Esophagus squamous epithelium (tissue), 5 donors: ENCODE data around the gene FCGR2B. TPM values are rescaled to one million over a fixed set of nuclear protein-coding genes. Genes with fewer than 3 reads are reported as not detected.
"Not testable (repeated sequence)": the region's sequence is repeated elsewhere in the genome, so short reads cannot be mapped to it uniquely, and the experiment has no call there.

Source experiments
- DNase-seq: peaks from one replicate; lab custom pipeline; 2025; lab: John Stamatoyannopoulos, UW
- H3K27ac ChIP-seq, 4 donors: fragments of 200-600 bp; sonication (generic); one replicate each; pipeline ENCODE4 v1.5.1; 2016 to 2019; ENCODE audit warnings: mild to moderate bottlenecking in 1 of 4
- H3K27me3 ChIP-seq, 4 donors: fragments of 200-600 bp; sonication (generic); 1 replicate in 3 of 4; 2 replicates in 1 of 4; pipeline versions ENCODE4 v1.5.1 to v1.6.0; 2017 to 2021; ENCODE audit warnings: antibody characterized with exemption in 1 of 4
- H3K36me3 ChIP-seq, 3 donors: fragments of 200-600 bp; sonication (generic); one replicate each; pipeline ENCODE4 v1.5.1; 2016 to 2019
- H3K4me1 ChIP-seq, 3 donors: fragments of 200-600 bp; sonication (generic); one replicate each; pipeline ENCODE4 v1.5.1; 2017 to 2019
- H3K4me3 ChIP-seq, 4 donors: fragments of 200-600 bp; sonication (generic); 1 replicate in 3 of 4; 2 replicates in 1 of 4; pipeline ENCODE4 v1.5.1; 2016 to 2019; ENCODE audit warnings: mild to moderate bottlenecking in 2 of 4, moderate library complexity in 1 of 4
- H3K9me3 ChIP-seq, 3 donors: fragments of 200-600 bp; sonication (generic); one replicate each; pipeline ENCODE4 v1.5.1; 2016 to 2019
- WGBS, 2 donors: methylation state at CpG; one replicate each; pipeline ENCODE4 v1.1.5; 2018; 5-methylcytosine and 5-hydroxymethylcytosine counted together
- intact Hi-C: fragments of 100-400 bp; cut with DNase I; formaldehyde crosslinking; loops from one replicate; pipeline ENCODE4 v1.15.0; 2022
- total RNA-seq, 4 donors: library from RNA; depleted of rRNA; stranded (reverse); fragments of >200 nt; gene quantifications; one replicate each; pipeline ENCODE4 v1.1.0, GENCODE V29; 2016
- donor health status: DM: yes; HTN: yes; CAD: no.

Gene FCGR2B
- total RNA-seq = 10 to 100 TPM in 2 of 4 donors, 1 to 10 TPM in 2; 1.1 to 25.2 (median 7.4) TPM

- H3K36me3 ChIP-seq, H3K27ac ChIP-seq, H3K4me3 ChIP-seq, intact Hi-C loops, H3K9me3 ChIP-seq, H3K27me3 ChIP-seq, H3K4me1 ChIP-seq, DNase-seq: not testable (repeated sequence)
- WGBS, 2 donors = no CpG with 5 or more reads among the region's 4 CpGs
These were observed at the start of gene FCGR2B for GRCh38 chr1:161662684-161663339. TSS of gene FCGR2B (plus strand) at chr1:161663143. CDS start at chr1:161663242, 99 bp downstream.

GRCh38 chr1:161616417-161616816 is 46.5 kb upstream of the FCGR2B start:
- H3K36me3 ChIP-seq, intact Hi-C loops, DNase-seq, H3K4me3 ChIP-seq, H3K9me3 ChIP-seq, H3K27ac ChIP-seq: not testable (repeated sequence)
- WGBS, 2 donors = no CpG with 5 or more reads among the region's 30 CpGs
- Histone ChIP-seq H3K27me3 (peaks cover 0 to 11% (median 0%) of the 10 kb centered on the region in 4 donors), H3K4me1 (peaks cover 0 to 17% (median 3%) of the 10 kb centered on the region in 3 donors)

- H3K4me3 ChIP-seq, H3K9me3 ChIP-seq, DNase-seq, H3K27ac ChIP-seq, H3K36me3 ChIP-seq, intact Hi-C loops: not testable (repeated sequence)
- peaks cover 0 to 18% (median 0%) of the 10 kb centered on the region in 4 donors for H3K27me3 ChIP-seq
- WGBS, 2 donors = 83 to 86% methylated on average over 2 to 4 of the region's 4 CpGs
- H3K4me1 ChIP-seq = peaks cover 0 to 13% (median 0%) of the 10 kb centered on the region in 3 donors
These were observed 44.4 kb upstream of the FCGR2B start for GRCh38 chr1:161618517-161618916.

GRCh38 chr1:161620399-161620798 is 42.5 kb upstream of the FCGR2B start:
- DNase-seq, H3K9me3 ChIP-seq, H3K36me3 ChIP-seq, H3K27ac ChIP-seq, H3K4me3 ChIP-seq, intact Hi-C loops: not testable (repeated sequence)
- Histone ChIP-seq H3K27me3 (peaks cover 0 to 18% (median 0%) of the 10 kb centered on the region in 4 donors), H3K4me1 (peaks cover 0 to 13% (median 0%) of the 10 kb centered on the region in 3 donors)
- WGBS, 2 donors = 63 to 70% methylated on average over 4 to 7 of the region's 7 CpGs

- H3K36me3 ChIP-seq, intact Hi-C loops, DNase-seq, H3K9me3 ChIP-seq: not testable (repeated sequence)
- H3K27ac ChIP-seq = peak overlapping the region in 3 of 4 donors; percentile 64 to 79 (median 75)
- peak overlapping the region; percentile 5 to 61 (median 42) for H3K4me3 ChIP-seq
- 2% methylated on average over 18 to 33 of the region's 41 CpGs for WGBS, 2 donors
- H3K27me3 ChIP-seq = peaks cover 0 to 18% (median 0%) of the 10 kb centered on the region in 4 donors
- H3K4me1 ChIP-seq = peaks cover 0 to 13% (median 0%) of the 10 kb centered on the region in 3 donors
These were observed 41.6 kb upstream of the FCGR2B start for GRCh38 chr1:161621181-161622000.

GRCh38 chr1:161622054-161622453 is 40.9 kb upstream of the FCGR2B start:
- peaks cover 0 to 13% (median 0%) of the 10 kb centered on the region in 3 donors for H3K4me1 ChIP-seq
- intact Hi-C loops, H3K9me3 ChIP-seq, DNase-seq, H3K36me3 ChIP-seq: not testable (repeated sequence)
- peaks cover 0 to 18% (median 0%) of the 10 kb centered on the region in 4 donors for H3K27me3 ChIP-seq
- peak overlapping the region in 1 of 4 donors; percentile 75 for H3K27ac ChIP-seq
- 34 to 57% methylated on average over 8 of the region's 8 CpGs for WGBS, 2 donors
- peak overlapping the region in 3 of 4 donors; percentile 41 to 61 (median 43) for H3K4me3 ChIP-seq

GRCh38 chr1:161623401-161624051 is 39.4 kb upstream of the FCGR2B start:
- intact Hi-C loops, H3K27ac ChIP-seq, H3K36me3 ChIP-seq, H3K9me3 ChIP-seq, DNase-seq, H3K4me3 ChIP-seq: not testable (repeated sequence)
- 48 to 73% methylated on average over 3 to 5 of the region's 6 CpGs for WGBS, 2 donors
- peaks cover 0 to 13% (median 0%) of the 10 kb centered on the region in 3 donors for H3K4me1 ChIP-seq
- H3K27me3 ChIP-seq = peaks cover 0 to 18% (median 0%) of the 10 kb centered on the region in 4 donors

GRCh38 chr1:161624605-161625004 is 38.3 kb upstream of the FCGR2B start:
- H3K36me3 ChIP-seq, H3K4me3 ChIP-seq, H3K9me3 ChIP-seq, intact Hi-C loops, DNase-seq, H3K27ac ChIP-seq: not testable (repeated sequence)
- Histone ChIP-seq H3K27me3 (peaks cover 0 to 18% (median 0%) of the 10 kb centered on the region in 4 donors), H3K4me1 (peaks cover 0 to 13% (median 0%) of the 10 kb centered on the region in 3 donors)
- 100% methylated on average over 1 of the region's 1 CpG; no CpG with 5 or more reads in 1 of the 2 donors for WGBS, 2 donors

- H3K4me1 ChIP-seq, intact Hi-C loops, H3K36me3 ChIP-seq, H3K4me3 ChIP-seq, H3K27ac ChIP-seq, DNase-seq, H3K27me3 ChIP-seq, H3K9me3 ChIP-seq: not testable (repeated sequence)
- 64 to 77% methylated on average over 8 of the region's 10 CpGs for WGBS, 2 donors
These were observed 36.3 kb upstream of the FCGR2B start for GRCh38 chr1:161626445-161627146.

GRCh38 chr1:161630128-161630742 is 32.7 kb upstream of the FCGR2B start:
- DNase-seq = not testable (repeated sequence)
- 80 to 100% methylated on average over 1 of the region's 2 CpGs for WGBS, 2 donors

More at GRCh38 chr1:161630128-161630742, 32.7 kb upstream of the FCGR2B start:
- intact Hi-C loops, H3K27ac ChIP-seq, H3K4me3 ChIP-seq, H3K4me1 ChIP-seq, H3K36me3 ChIP-seq, H3K9me3 ChIP-seq, H3K27me3 ChIP-seq: not testable (repeated sequence)
